Left lung (tissue), 10 donors: ENCODE measurements around the gene MAS1L. TPM values are rescaled to one million over a fixed set of nuclear protein-coding genes. Genes with fewer than 3 reads are reported as not detected.
"Not testable (repeated sequence)": the region's sequence is repeated elsewhere in the genome, so short reads cannot be mapped to it uniquely, and the experiment has no call there.

Experiments used
- ATAC-seq: fragments of 200-7000 bp; cut with Tn5 transposase; one replicate; pipeline ENCODE4 v1.9.1; 2020; ENCODE audit warnings: moderate library complexity
- DNase-seq, 4 donors: peaks; one replicate each; pipeline ENCODE4 v3.0.0-alpha.2; 2013 to 2020
- H3K27ac ChIP-seq, 2 donors: fragments of 200-600 bp; sonication (generic) in 1 of 2; one replicate each; pipeline versions ENCODE4 v1.5.0 to v1.8.0; 2020 to 2021
- H3K27me3 ChIP-seq, 2 donors: fragments of 200-600 bp; sonication (generic) in 1 of 2; one replicate each; pipeline versions ENCODE4 v1.5.0 to v1.8.0; 2020 to 2021
- H3K36me3 ChIP-seq, 2 donors: fragments of 200-600 bp; sonication (generic) in 1 of 2; one replicate each; pipeline versions ENCODE4 v1.5.0 to v1.8.0; 2020 to 2021
- H3K4me1 ChIP-seq, 2 donors: fragments of 200-600 bp; one replicate each; pipeline ENCODE4 v1.8.0; 2021
- H3K4me3 ChIP-seq, 2 donors: fragments of 200-600 bp; sonication (generic) in 1 of 2; one replicate each; pipeline versions ENCODE4 v1.5.0 to v1.8.0; 2020 to 2021; ENCODE audit warnings: mild to moderate bottlenecking in 1 of 2
- H3K9me3 ChIP-seq, 2 donors: fragments of 200-600 bp; sonication (generic) in 1 of 2; one replicate each; pipeline versions ENCODE4 v1.5.0 to v1.8.0; 2020 to 2021
- intact Hi-C, 2 donors: fragments of 100-400 bp; cut with DNase I; formaldehyde crosslinking; loops; one replicate each; pipeline versions ENCODE4 v1.11.2 to v1.14.2; 2022
- polyA plus RNA-seq, 6 donors: library from polyadenylated mRNA; unstranded; fragments of 120-200 nt; gene quantifications; one replicate each; pipeline ENCODE4 v1.2.1, GENCODE V29; 2013; ENCODE audit not compliant: insufficient read length in 6 of 6
- total RNA-seq, 2 donors: library from RNA; stranded (reverse); fragmentation: NEBNext Ultra II Directional; extraction: Animal tissue kit (Norgen Biotek cat#: 25700); gene quantifications; one replicate each; pipeline ENCODE4 v1.2.1, GENCODE V29; 2021
- TF ChIP-seq, protein P1 (sequence below), 2 donors: fragments of 200-600 bp; sonication (generic) in 1 of 2; IDR thresholded peaks; one replicate each; pipeline versions ENCODE4 v1.5.0 to v1.8.0; 2021; ENCODE audit warnings: antibody characterized with exemption in 2 of 2
- donor health status: DM: no; HTN: yes; CAD: no.
- donor health status: DM: no; HTN: no; CAD: no.

MAS1L gene
- total and polyA plus RNA-seq, 8 donors: not detected

- Histone ChIP-seq H3K36me3 (no peaks in the 10 kb centered on the region), H3K4me3 (no peak overlapping the region), H3K4me1 (no peaks in the 10 kb centered on the region), H3K9me3 (no peaks in the 10 kb centered on the region), H3K27ac (no peak overlapping the region), H3K27me3 (no peaks in the 10 kb centered on the region)
- no peak for DNase-seq
- intact Hi-C loops: no loop called here
- no peak for ATAC-seq
- TF ChIP-seq, protein P1, sequence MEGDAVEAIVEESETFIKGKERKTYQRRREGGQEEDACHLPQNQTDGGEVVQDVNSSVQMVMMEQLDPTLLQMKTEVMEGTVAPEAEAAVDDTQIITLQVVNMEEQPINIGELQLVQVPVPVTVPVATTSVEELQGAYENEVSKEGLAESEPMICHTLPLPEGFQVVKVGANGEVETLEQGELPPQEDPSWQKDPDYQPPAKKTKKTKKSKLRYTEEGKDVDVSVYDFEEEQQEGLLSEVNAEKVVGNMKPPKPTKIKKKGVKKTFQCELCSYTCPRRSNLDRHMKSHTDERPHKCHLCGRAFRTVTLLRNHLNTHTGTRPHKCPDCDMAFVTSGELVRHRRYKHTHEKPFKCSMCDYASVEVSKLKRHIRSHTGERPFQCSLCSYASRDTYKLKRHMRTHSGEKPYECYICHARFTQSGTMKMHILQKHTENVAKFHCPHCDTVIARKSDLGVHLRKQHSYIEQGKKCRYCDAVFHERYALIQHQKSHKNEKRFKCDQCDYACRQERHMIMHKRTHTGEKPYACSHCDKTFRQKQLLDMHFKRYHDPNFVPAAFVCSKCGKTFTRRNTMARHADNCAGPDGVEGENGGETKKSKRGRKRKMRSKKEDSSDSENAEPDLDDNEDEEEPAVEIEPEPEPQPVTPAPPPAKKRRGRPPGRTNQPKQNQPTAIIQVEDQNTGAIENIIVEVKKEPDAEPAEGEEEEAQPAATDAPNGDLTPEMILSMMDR (IDR thresholded peaks at IDR 0.05): no peak
Measured at GRCh38 chr6:29451471-29452193, 36.1 kb downstream of the MAS1L start.

- Histone ChIP-seq H3K4me3 (no peak overlapping the region), H3K36me3 (no peaks in the 10 kb centered on the region), H3K4me1 (no peaks in the 10 kb centered on the region), H3K9me3 (peaks cover 0 to 2% of the 10 kb centered on the region in 2 donors), H3K27me3 (no peaks in the 10 kb centered on the region), H3K27ac (no peak overlapping the region)
- TF ChIP-seq, protein P1 (IDR thresholded peaks at IDR 0.05): no peak
- ATAC-seq (no peak), DNase-seq (no peak)
- intact Hi-C loops: no loop called here
Measured at GRCh38 chr6:29447670-29448069, 40.1 kb downstream of the MAS1L start.

- DNase-seq, H3K9me3 ChIP-seq, H3K36me3 ChIP-seq, ATAC-seq, H3K4me1 ChIP-seq, H3K4me3 ChIP-seq, H3K27me3 ChIP-seq, intact Hi-C loops, H3K27ac ChIP-seq: not testable (repeated sequence)
Measured at GRCh38 chr6:29444031-29444430, 43.7 kb downstream of the MAS1L start.

GRCh38 chr6:29442719-29443118 is 45.0 kb downstream of the MAS1L start:
- DNase-seq: peak in 1 of 4 donors; percentile 10
- ATAC-seq: no peak
- TF ChIP-seq, protein P1 (IDR thresholded peaks at IDR 0.05): no peak

DNA sequence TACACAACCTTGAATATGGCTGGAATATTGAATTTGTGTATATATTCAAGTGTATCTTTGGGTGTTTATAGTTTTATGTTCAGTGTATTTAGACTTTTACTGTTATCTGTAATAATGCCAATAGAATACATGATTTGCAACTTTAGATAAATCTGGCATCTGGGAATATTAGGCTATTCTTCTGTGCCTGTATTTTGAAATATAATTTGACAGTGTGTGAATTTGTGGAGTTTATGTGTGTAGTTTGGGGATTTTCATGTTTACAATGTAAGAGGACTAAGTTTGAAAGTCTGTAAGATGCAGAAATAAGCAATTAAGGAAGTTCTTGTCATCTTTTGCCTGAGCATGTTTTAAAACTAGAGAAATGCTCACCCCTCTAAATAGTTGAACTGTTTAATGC is 48.8 kb downstream of the MAS1L start, which contains the start of gene OR10C1:
OR10C1 (plus strand) TSS at position 301 of the 400 bp plus-strand sequence. CDS start 710 bp downstream, outside the sequence.
- Histone ChIP-seq H3K36me3 (no peaks in the 10 kb centered on the region), H3K9me3 (no peaks in the 10 kb centered on the region), H3K4me3 (no peak within 1 kb of the TSS), H3K27ac (no peak within 1 kb of the TSS), H3K4me1 (no peaks in the 10 kb centered on the region), H3K27me3 (no peaks in the 10 kb centered on the region)
- no peak for ATAC-seq
- intact Hi-C loops: no loop called here
- TF ChIP-seq, protein P1 (IDR thresholded peaks at IDR 0.05): no peak
- DNase-seq: no peak

More at GRCh38 chr6:29442719-29443118, 45.0 kb downstream of the MAS1L start:
- H3K4me3 ChIP-seq: no peak overlapping the region
- H3K36me3 ChIP-seq: no peaks in the 10 kb centered on the region
- H3K4me1 ChIP-seq: no peaks in the 10 kb centered on the region
- no peaks in the 10 kb centered on the region for H3K27me3 ChIP-seq
- peaks cover 0 to 2% of the 10 kb centered on the region in 2 donors for H3K9me3 ChIP-seq
- H3K27ac ChIP-seq: no peak overlapping the region
- intact Hi-C loops: no loop called here

DNA sequence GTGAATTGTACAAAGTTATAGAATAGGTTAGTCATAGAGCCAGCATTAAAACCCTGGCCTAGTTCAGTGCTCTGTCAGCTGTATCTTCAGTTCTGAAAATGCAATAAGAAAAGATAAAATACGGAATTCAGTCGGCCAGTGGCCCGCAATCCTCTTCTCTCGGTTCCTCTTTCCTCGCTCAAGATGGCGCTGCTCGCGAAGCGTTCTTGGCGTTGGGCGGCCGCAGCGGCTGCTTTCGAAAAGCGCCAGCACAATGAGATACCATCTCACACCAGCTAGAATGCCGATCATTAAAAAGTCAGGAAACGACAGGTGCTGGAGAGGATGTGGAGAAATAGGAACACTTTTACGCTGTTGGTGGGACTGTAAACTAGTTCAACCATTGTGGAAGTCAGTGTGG is 51.0 kb downstream of the MAS1L start:
- H3K27ac ChIP-seq, H3K4me3 ChIP-seq, ATAC-seq, H3K36me3 ChIP-seq, H3K9me3 ChIP-seq, intact Hi-C loops, H3K27me3 ChIP-seq, H3K4me1 ChIP-seq: not testable (repeated sequence)
- DNase-seq: peak in 1 of 4 donors; percentile 62

Other genes starting within 250 kb of the MAS1L start
- not detected for gene OR14J1, start 186.3 kb downstream of the MAS1L start, total RNA-seq
- under 1 TPM; 0.03 to 0.15 (median 0.10) TPM for gene OR14J1, start 186.3 kb downstream of the MAS1L start, polyA plus RNA-seq
- gene OR5V1, start 119.1 kb downstream of the MAS1L start, total RNA-seq: not detected
- not detected for gene OR5V1, start 119.1 kb downstream of the MAS1L start, polyA plus RNA-seq
- not detected for gene OR12D3, start 112.7 kb downstream of the MAS1L start, total RNA-seq
- gene OR12D3, start 112.7 kb downstream of the MAS1L start, polyA plus RNA-seq: not detected
- gene OR12D2, start 92.3 kb downstream of the MAS1L start, total RNA-seq: not detected
- gene OR12D2, start 92.3 kb downstream of the MAS1L start, polyA plus RNA-seq: not detected
- gene OR12D1, start 73.0 kb downstream of the MAS1L start, total RNA-seq: not detected
- gene OR12D1, start 73.0 kb downstream of the MAS1L start, polyA plus RNA-seq: not detected
- gene OR10C1, start 48.6 kb downstream of the MAS1L start, total RNA-seq: not detected
- not detected for gene OR10C1, start 48.6 kb downstream of the MAS1L start, polyA plus RNA-seq
- not detected for gene OR11A1, start 30.9 kb downstream of the MAS1L start, total RNA-seq
- gene OR11A1, start 30.9 kb downstream of the MAS1L start, polyA plus RNA-seq: under 1 TPM in 1 of 6 donors, not detected in 5; 0.06 TPM
- gene OR2H1, start 30.8 kb downstream of the MAS1L start, total RNA-seq: not detected
- not detected for gene OR2H1, start 30.8 kb downstream of the MAS1L start, polyA plus RNA-seq
- gene UBD, start 71.8 kb upstream of the MAS1L start, total RNA-seq: 1 to 10 TPM; 2.6 to 2.7 TPM
- 1 to 10 TPM in 3 of 6 donors, under 1 TPM in 3; 0.25 to 1.9 (median 0.82) TPM for gene UBD, start 71.8 kb upstream of the MAS1L start, polyA plus RNA-seq
- not detected for gene OR2H2, start 97.2 kb upstream of the MAS1L start, total RNA-seq
- gene OR2H2, start 97.2 kb upstream of the MAS1L start, polyA plus RNA-seq: under 1 TPM; 0.10 to 0.30 (median 0.14) TPM
- gene GABBR1, start 145.2 kb upstream of the MAS1L start, total RNA-seq: 10 to 100 TPM; 25.0 to 32.0 TPM
- gene GABBR1, start 145.2 kb upstream of the MAS1L start, polyA plus RNA-seq: 100 to 1,000 TPM in 2 of 6 donors, 10 to 100 TPM in 4; 73.5 to 122 (median 95.1) TPM
- gene MOG, start 169.1 kb upstream of the MAS1L start, total RNA-seq: not detected
- gene MOG, start 169.1 kb upstream of the MAS1L start, polyA plus RNA-seq: under 1 TPM in 1 of 6 donors, not detected in 5; 0.10 TPM
- not detected for gene ZFP57, start 193.2 kb upstream of the MAS1L start, total RNA-seq
- under 1 TPM in 2 of 6 donors, not detected in 4; 0.61 to 0.68 TPM for gene ZFP57, start 193.2 kb upstream of the MAS1L start, polyA plus RNA-seq
- gene HLA-F, start 235.5 kb upstream of the MAS1L start, total RNA-seq: 100 to 1,000 TPM in 1 of 2 donors, 10 to 100 TPM in 1; 98.3 to 197 TPM
- gene HLA-F, start 235.5 kb upstream of the MAS1L start, polyA plus RNA-seq: 10 to 100 TPM; 15.4 to 23.9 (median 18.1) TPM